CD4-positive, alpha-beta T cell treated with Interleukin-4 for 4 hours (primary cell): ENCODE results near the gene PARG.
"Not testable (repeated sequence)": the region's sequence is repeated elsewhere in the genome, so short reads cannot be mapped to it uniquely, and the experiment has no call there.

Experiments
- DNase-seq: peaks from one replicate; pipeline ENCODE4 v3.0.0-alpha.2; 2020

The PARG gene

DNA sequence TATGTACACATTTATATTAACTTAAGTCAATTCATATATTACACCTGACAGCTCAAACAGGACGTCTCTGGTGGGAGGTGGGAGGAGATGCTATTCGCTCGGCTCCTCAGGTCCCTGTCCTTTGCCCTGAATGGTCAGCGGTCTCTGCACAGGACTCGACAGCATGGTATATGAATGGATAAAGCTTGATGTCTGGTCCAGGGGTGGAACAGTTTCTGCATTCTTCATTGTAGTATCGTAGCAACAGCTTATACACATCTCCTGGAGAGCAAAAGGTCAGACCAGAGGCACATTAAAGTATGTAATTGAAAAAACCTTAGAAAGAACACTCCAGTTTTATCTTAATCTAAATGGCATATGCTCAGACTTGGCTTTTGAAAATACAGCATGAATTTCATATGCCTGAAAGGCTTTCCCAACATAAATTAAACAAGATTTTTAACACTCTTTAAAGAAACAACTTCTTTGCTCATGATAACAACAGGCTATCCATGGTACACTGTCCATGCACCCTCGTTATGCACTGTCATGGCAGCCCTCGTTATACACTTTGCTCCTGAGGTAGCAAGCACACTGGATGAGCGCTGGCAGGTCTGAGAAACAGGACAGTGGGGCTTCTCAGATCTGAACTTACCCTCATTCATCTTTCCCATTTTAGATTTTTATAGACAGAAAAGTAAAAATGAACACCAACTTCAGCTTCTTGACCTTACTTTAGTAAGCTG lies 122.4 kb downstream of the PARG start:
- no peak for DNase-seq

DNA sequence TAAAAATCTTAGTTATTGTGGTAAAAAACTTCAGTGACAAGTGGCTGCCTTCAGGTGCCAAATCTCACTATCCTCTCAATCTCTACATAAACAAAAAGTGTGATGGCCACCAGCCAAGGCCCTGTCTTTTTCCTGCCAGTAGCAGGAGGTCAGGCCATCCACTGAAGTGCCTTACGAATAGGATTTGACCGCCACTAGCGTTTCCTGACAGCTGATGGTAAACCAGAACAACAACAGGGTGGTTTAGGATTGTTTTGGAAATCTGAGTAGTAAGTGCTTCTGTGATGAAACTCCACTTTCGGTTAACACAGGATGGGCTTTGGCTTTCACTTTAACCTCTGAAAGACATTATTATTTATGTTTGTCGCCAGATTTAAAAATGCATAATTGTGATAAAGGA lies 124.0 kb downstream of the PARG start:
- DNase-seq = no peak

DNA sequence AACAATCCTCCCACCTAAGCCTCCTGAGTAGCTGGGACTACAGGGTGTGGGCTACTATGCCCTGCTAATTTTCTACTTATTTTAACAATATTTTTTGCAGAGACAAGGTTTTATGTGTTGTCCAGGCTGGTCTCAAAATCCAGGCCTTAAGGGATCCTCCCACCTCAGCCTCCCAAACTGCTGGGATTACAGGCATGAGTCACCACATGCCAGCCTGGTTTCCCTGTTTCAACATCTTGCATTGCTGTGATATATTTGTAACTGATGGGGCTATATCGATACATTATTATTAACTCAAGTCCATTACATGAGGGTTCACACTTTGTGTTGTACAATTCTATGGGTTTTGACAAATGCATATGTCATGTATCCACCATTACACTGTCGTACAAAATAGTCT lies 137.8 kb downstream of the PARG start:
- DNase-seq = no peak

DNA sequence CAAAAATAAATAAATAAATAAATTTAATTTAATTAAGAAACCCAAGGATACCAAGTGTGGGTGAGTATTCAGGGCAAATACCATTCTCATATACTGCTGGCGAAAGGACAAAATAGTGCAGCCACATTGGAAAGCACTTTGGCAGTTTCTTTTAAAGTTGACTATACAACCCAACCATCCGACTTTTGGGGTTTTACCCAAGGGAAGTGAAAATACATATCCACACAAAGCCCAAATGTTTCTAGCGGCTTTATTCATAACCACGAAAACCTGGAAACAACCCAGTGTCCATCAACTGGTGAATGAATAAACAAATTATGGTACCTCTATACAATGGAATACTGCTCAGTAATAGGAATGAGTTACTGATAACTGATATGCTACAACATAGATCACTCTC lies 143.6 kb downstream of the PARG start:
- no peak for DNase-seq

DNA sequence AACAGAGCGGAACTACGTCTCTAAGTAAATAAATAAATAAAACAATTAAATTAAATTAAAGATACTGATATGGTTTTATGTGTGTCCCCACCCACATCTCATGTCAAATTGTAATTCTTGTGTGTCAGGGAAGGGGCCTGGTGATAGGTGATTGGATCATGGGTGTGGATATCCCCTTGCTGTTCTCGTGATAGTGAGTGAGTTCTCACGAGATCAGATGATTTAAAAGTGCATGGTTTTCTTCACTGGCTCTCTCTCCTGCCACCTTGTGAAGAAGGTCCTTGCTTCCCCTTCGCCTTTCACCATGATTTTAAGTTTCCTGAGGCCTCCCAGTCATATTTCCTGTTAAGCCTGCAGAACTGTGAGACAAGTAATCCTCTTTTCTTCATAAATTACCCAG lies 150.7 kb downstream of the PARG start:
- DNase-seq = no peak

GRCh38 chr10:49784681-49785080 lies 157.1 kb downstream of the PARG start:
- no peak for DNase-seq

DNA sequence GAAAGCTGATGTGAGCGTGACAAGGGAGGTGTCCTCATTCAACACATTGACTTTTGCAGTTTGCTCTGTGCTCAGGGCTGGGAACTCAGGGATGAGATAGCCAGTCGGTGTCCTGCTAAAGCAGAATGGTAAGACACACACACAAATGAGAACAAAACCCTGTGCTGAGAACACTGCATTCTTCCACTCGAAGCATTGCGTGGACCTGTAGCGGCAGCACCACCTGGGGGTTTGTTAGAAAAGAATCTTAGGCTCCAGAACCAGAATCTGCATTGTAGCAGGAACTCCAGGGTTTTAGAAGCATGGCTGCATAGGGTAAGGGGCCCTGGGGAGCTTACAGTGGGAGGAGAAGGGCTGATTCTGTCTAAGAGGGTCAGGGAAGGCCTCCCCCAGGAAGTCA lies 158.2 kb downstream of the PARG start:
- DNase-seq = no peak

GRCh38 chr10:49781247-49781646 lies 160.6 kb downstream of the PARG start:
- no peak for DNase-seq

GRCh38 chr10:49778197-49778596 lies 163.6 kb downstream of the PARG start:
- no peak for DNase-seq

DNA sequence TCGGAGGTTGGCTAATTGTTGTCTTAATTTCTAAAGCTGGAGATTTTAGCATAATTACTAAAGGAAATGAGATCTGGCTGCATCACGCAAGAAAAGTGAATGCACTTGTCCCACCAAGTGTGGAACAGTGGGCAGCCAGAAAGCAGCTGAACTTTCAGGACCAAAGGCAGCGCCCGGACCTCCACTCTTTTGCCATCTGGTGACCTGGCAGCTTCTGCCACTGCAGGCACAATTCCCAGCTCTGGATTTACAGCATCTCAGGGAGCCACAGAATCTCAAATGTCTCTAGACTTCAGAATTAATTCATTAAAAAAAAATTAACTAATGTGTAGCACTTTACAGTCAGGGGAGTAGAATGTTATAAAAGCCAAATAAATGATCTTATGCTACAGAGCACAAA lies 165.0 kb downstream of the PARG start:
- no peak for DNase-seq

GRCh38 chr10:49775014-49775413 lies 166.8 kb downstream of the PARG start:
- DNase-seq = no peak

DNA sequence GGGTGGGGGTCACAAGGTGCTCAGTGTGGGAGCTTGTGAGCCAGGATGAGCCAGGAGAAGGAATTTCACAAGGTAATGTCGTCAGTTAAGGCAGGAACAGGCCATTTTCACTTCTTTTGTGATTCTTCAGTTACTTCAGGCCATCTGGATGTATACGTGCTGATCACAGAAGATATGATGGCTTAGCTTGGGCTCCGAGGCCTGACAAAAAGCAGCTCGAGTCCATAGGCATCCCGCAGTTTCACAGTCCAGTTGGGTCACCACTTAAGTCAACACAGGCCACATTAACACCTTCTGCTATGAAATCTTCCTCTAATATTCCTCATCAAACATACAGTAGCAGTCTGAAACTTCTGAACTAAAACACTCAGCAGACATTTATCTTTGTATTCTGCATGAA lies 168.9 kb downstream of the PARG start:
- not testable (repeated sequence) for DNase-seq

DNA sequence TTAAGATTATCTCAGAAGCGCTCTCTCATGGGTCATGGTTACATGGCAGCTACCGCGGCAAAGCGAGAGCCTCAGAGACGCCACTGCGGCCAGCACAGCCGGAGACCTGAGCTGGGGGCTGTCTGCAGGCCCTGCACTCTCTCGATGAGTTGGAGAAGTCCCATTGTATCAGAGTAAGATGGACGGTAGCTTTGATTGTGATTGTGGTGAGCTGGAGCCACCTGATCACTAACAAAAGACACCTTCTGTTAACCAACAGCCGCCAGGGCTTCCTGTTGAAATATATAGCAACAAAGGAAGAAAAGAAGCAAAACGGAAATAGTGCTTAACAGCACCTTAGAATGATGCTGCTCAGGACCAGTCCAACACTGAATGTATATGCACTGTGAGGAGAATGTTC lies 170.8 kb downstream of the PARG start:
- DNase-seq = not testable (repeated sequence)

- no peak for DNase-seq
Measured at GRCh38 chr10:49769692-49770091, 172.1 kb downstream of the PARG start.

DNA sequence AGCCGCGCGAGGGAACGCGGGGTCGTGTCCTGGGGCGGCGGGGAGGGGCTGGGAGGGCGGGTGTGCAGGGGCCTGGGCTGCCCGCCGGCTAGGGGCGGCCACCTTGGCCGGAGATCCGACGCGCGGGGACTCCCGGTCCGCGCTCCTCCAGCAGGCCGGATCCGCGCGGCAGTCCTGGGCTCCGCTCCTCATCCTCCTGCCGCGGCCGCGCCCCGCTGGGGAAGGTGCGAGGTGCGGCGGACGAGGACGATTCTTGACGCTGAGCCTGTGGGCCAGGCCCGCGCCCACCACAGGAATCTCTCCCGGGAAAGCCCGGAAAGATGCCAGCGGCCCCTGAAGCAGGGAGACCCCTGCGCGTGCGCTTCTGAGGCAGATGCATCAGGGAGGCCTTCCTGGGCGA lies 173.1 kb downstream of the PARG start:
- DNase-seq = no peak

GRCh38 chr10:49768329-49768728 lies 173.5 kb downstream of the PARG start:
- DNase-seq = no peak
